Mesendoderm (in vitro differentiated cells): Measurements from ENCODE around the gene NAV2.

Source experiments
- DNase-seq: peaks from one replicate; pipeline ENCODE4 v3.0.0; 2013
- H2AK5ac ChIP-seq: 2 replicates; pipeline ENCODE4 v1.6.1; 2013; ENCODE audit warnings: low read length, inconsistent platforms
- H2BK120ac ChIP-seq: 2 replicates; pipeline ENCODE4 v1.6.1; 2013; ENCODE audit warnings: low read depth, mild to moderate bottlenecking, low read length, moderate library complexity, mixed read lengths
- H2BK15ac ChIP-seq: replicated peaks from 2 replicates; pipeline ENCODE4 v1.6.1; 2013; ENCODE audit warnings: low read depth, mild to moderate bottlenecking, moderate library complexity
- H2BK5ac ChIP-seq: 2 replicates; pipeline ENCODE4 v1.6.1; 2013; ENCODE audit warnings: low read length, inconsistent platforms
- H3K18ac ChIP-seq: 2 replicates; pipeline ENCODE4 v1.6.1; 2013; ENCODE audit warnings: mild to moderate bottlenecking, low read length, mixed read lengths
- H3K23ac ChIP-seq: one replicate; pipeline ENCODE4 v1.6.1; 2013; ENCODE audit warnings: low read length
- H3K27ac ChIP-seq: 2 replicates; pipeline ENCODE4 v1.5.1; 2013; ENCODE audit warnings: low read depth, mild to moderate bottlenecking, inconsistent platforms, low read length, moderate library complexity
- H3K27me3 ChIP-seq: 2 replicates; pipeline ENCODE4 v1.6.1; 2013; ENCODE audit warnings: low read length, control low read depth, mild to moderate bottlenecking, inconsistent platforms; ENCODE audit not compliant: insufficient read depth, poor library complexity
- H3K36me3 ChIP-seq: 2 replicates; pipeline ENCODE4 v1.6.1; 2013; ENCODE audit warnings: low read length, inconsistent platforms; ENCODE audit not compliant: control insufficient read depth, insufficient read depth
- H3K4ac ChIP-seq: one replicate; pipeline ENCODE4 v1.6.1; 2013; ENCODE audit warnings: low read depth, mild to moderate bottlenecking, low read length, moderate library complexity
- H3K4me1 ChIP-seq: 2 replicates; pipeline ENCODE4 v1.6.1; 2013; ENCODE audit warnings: low read depth, low read length, inconsistent platforms; ENCODE audit not compliant: control insufficient read depth
- H3K4me2 ChIP-seq: 2 replicates; pipeline ENCODE4 v1.6.1; 2013; ENCODE audit warnings: low read length
- H3K4me3 ChIP-seq: 2 replicates; pipeline ENCODE4 v1.5.1; 2013; ENCODE audit warnings: mild to moderate bottlenecking, low read length
- H3K56ac ChIP-seq: one replicate; pipeline ENCODE4 v1.6.1; 2013; ENCODE audit warnings: low read length
- H3K79me1 ChIP-seq: 2 replicates; pipeline ENCODE4 v1.6.1; 2013; ENCODE audit warnings: low read length, inconsistent platforms
- H3K79me2 ChIP-seq: 2 replicates; pipeline ENCODE4 v1.6.1; 2013; ENCODE audit warnings: mild to moderate bottlenecking, low read length; ENCODE audit not compliant: control insufficient read depth, insufficient read depth
- H3K9ac ChIP-seq: 2 replicates; pipeline ENCODE4 v1.6.1; 2013; ENCODE audit warnings: low read length, inconsistent platforms
- H4K5ac ChIP-seq: one replicate; pipeline ENCODE4 v1.6.1; 2013; ENCODE audit warnings: low read length
- H4K8ac ChIP-seq: one replicate; pipeline ENCODE4 v1.6.1; 2013; ENCODE audit warnings: low read depth, mild to moderate bottlenecking, control low read depth, low read length, moderate library complexity
- WGBS: extraction: QIAGEN DNeasy Blood & Tissue Kit; methylation state at CpG from one replicate; pipeline ENCODE4 v1.1.7; 2013; ENCODE audit warnings: low lambda C conversion rate, missing lambda C conversion rate; ENCODE audit not compliant: insufficient coverage; ENCODE audit errors: extremely low coverage; 5-methylcytosine and 5-hydroxymethylcytosine counted together

Gene NAV2

DNA sequence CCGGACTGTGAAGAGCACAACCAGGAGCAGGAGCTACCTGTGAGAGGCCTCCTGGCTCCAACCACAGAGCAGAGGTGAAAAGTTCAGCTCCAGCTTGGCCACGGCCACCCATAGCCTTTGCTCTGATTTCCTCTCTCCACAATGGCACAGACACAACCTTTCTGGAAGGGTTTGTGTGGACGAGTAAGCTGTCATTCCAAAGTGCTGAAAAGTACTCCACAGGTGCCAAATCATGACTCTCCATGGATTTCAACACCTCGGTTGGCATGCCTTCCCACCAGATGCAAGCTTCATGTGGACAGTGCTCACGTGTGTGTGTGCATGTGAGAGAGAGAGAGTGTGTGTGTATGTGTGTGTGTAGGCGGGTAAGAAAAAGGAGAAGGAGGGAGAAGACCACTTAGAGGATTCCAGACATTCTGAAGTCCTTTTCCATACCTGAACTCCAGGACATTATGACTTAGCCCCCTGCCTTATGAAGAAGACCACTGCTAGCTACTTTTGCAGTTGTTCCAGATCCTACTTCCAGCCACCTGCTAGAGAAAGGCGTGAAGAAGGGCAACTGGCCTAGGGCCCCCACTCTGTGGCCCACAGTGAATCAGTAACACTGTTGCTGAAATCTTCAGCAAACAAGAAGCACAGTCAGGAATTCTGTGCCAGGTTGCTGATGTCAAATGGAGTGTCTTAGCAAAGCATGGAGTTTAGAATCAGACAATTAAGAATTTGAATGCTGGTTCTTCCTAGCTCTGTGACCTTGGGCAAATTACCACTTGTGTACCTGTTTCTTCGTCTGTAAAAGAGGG lies 13.9 kb upstream of the NAV2 start:
- no peak overlapping the region for H3K4me2 ChIP-seq
- no peak overlapping the region for H2BK5ac ChIP-seq
- no peak overlapping the region for H2AK5ac ChIP-seq
- no peak overlapping the region for H3K4ac ChIP-seq
- H3K79me1 ChIP-seq, result no peaks in the 10 kb centered on the region
- no peaks in the 10 kb centered on the region for H3K27me3 ChIP-seq
- no CpG with 5 or more reads among the region's 8 CpGs for WGBS
- DNase-seq, result no peak
- H3K36me3 ChIP-seq, result no peaks in the 10 kb centered on the region
- no peak overlapping the region for H3K27ac ChIP-seq
- H3K9ac ChIP-seq, result no peak overlapping the region
- H2BK15ac ChIP-seq, result no peak overlapping the region
- H3K23ac ChIP-seq, result no peak overlapping the region
- no peak overlapping the region for H4K8ac ChIP-seq
- H4K5ac ChIP-seq, result no peak overlapping the region
- H3K4me3 ChIP-seq, result no peak overlapping the region
- no peaks in the 10 kb centered on the region for H3K4me1 ChIP-seq
- H2BK120ac ChIP-seq, result no peak overlapping the region
- H3K79me2 ChIP-seq, result no peaks in the 10 kb centered on the region
- no peak overlapping the region for H3K18ac ChIP-seq
- H3K56ac ChIP-seq, result no peak overlapping the region

DNA sequence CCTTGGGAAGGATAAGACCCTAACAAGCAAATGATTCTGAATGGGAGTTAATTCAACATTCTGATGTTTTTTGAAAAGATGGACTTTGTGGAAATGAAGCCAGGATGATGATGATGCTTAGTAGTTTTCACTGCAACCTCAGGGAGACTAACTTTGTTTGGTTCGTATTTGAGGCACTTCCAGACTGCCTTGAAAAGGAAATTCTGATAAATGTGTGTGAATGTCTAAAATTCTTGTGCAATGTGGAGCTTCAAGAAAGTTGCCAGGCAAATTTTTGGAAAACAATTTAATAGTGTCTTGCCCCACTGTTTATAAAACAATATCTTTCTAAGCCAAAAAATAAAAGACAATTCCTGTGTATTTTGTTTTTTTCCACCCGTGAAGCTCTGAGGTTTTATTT lies 11.2 kb upstream of the NAV2 start:
- no peaks in the 10 kb centered on the region for H3K4me1 ChIP-seq
- H3K27me3 ChIP-seq, result no peaks in the 10 kb centered on the region
- H3K23ac ChIP-seq, result no peak overlapping the region
- H3K27ac ChIP-seq, result no peak overlapping the region
- H3K79me2 ChIP-seq, result no peaks in the 10 kb centered on the region
- DNase-seq, result no peak
- H3K36me3 ChIP-seq, result no peaks in the 10 kb centered on the region
- H2BK120ac ChIP-seq, result no peak overlapping the region
- no peak overlapping the region for H3K56ac ChIP-seq
- H3K79me1 ChIP-seq, result no peaks in the 10 kb centered on the region
- WGBS, result no CpG with 5 or more reads among the region's 2 CpGs
- H4K8ac ChIP-seq, result no peak overlapping the region
- no peak overlapping the region for H3K4ac ChIP-seq
- H2AK5ac ChIP-seq, result no peak overlapping the region
- no peak overlapping the region for H3K4me2 ChIP-seq
- no peak overlapping the region for H2BK5ac ChIP-seq
- no peak overlapping the region for H3K4me3 ChIP-seq
- H4K5ac ChIP-seq, result no peak overlapping the region
- H3K18ac ChIP-seq, result no peak overlapping the region
- H2BK15ac ChIP-seq, result no peak overlapping the region
- no peak overlapping the region for H3K9ac ChIP-seq

DNA sequence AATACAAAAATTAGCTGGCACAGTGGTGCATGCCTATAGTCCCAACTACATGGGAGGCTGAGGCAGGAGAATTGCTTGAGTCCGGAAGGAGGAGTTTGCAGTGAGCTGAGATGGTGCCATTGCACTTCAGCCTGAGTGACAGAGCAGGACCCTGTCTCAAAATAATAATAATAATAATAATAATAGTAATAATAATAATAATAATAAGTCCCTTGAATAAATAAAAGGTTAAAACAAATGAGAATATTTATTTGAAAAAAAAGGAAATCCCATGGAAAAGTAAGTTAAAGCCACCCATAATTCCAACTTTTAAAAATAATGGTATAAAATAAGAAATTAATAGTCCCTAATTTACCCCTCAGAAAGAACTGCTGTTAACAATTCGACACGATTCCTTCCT lies 10.0 kb upstream of the NAV2 start:
- H3K4me1 ChIP-seq, result no peaks in the 10 kb centered on the region
- no peak overlapping the region for H3K4me3 ChIP-seq
- no peak overlapping the region for H3K4ac ChIP-seq
- H3K79me1 ChIP-seq, result no peaks in the 10 kb centered on the region
- no peak overlapping the region for H3K23ac ChIP-seq
- no peak overlapping the region for H3K56ac ChIP-seq
- DNase-seq, result no peak
- 100% methylated on average over 2 of the region's 3 CpGs for WGBS
- no peaks in the 10 kb centered on the region for H3K36me3 ChIP-seq
- H3K27me3 ChIP-seq, result no peaks in the 10 kb centered on the region
- H4K5ac ChIP-seq, result no peak overlapping the region
- H2BK120ac ChIP-seq, result no peak overlapping the region
- no peak overlapping the region for H2BK15ac ChIP-seq
- no peak overlapping the region for H2AK5ac ChIP-seq
- no peak overlapping the region for H3K9ac ChIP-seq
- no peak overlapping the region for H3K4me2 ChIP-seq
- no peak overlapping the region for H4K8ac ChIP-seq
- H3K18ac ChIP-seq, result no peak overlapping the region
- H3K79me2 ChIP-seq, result no peaks in the 10 kb centered on the region
- no peak overlapping the region for H2BK5ac ChIP-seq
- H3K27ac ChIP-seq, result no peak overlapping the region

DNA sequence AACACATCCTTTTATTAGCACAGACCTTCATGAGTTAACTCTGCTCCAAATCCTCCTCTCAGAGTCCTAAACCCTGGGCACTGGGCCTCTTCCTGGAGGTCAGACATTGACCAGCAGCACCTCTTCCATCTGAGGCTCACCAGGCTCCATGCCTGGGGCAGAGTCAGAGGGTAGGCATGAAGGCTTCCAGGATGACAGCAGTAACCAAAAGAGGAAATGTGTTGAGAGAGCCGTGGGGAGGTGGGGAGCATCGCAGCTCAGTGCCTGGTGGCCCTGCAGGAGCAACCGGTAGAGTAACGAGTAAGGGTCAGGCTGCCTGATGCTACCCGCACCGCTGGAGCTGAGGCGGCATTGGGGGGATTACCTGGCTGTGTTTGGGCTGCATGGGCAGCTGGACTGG lies 9.4 kb upstream of the NAV2 start:
- Histone ChIP-seq H3K4me2 (no peak overlapping the region), H3K23ac (no peak overlapping the region), H2AK5ac (no peak overlapping the region), H3K27ac (no peak overlapping the region), H3K79me1 (no peaks in the 10 kb centered on the region), H3K79me2 (no peaks in the 10 kb centered on the region), H2BK5ac (no peak overlapping the region), H3K27me3 (no peaks in the 10 kb centered on the region), H3K4ac (no peak overlapping the region), H3K4me1 (no peaks in the 10 kb centered on the region), H2BK120ac (no peak overlapping the region), H4K5ac (no peak overlapping the region), H3K56ac (no peak overlapping the region), H2BK15ac (no peak overlapping the region), H3K4me3 (no peak overlapping the region), H3K9ac (no peak overlapping the region), H3K36me3 (no peaks in the 10 kb centered on the region), H4K8ac (no peak overlapping the region), H3K18ac (no peak overlapping the region)
- no CpG with 5 or more reads among the region's 7 CpGs for WGBS
- no peak for DNase-seq

DNA sequence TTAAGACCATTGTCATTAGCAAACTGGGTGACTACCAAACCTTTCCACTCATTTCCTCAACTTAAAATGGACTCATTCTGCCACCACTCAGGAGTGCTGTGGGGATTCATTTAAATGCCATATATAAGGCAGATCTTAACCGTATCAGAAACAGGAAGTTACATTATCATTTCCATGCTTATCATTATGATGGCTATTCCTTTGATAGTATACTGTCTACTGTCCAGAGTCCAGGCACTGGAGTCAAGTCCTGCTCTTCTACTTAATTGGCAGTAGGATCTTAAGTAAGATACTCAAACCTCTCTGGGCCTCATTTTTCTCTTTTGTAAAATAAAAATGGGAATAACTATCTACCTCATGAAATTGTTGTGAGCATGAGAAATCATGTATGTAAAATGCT lies 8.4 kb upstream of the NAV2 start:
- Histone ChIP-seq H3K56ac (no peak overlapping the region), H3K9ac (no peak overlapping the region), H3K18ac (no peak overlapping the region), H2BK120ac (no peak overlapping the region), H2BK15ac (no peak overlapping the region), H4K5ac (no peak overlapping the region), H2AK5ac (no peak overlapping the region), H3K79me2 (no peaks in the 10 kb centered on the region), H4K8ac (no peak overlapping the region), H3K4me3 (no peak overlapping the region), H3K36me3 (no peaks in the 10 kb centered on the region), H3K23ac (no peak overlapping the region), H3K4me1 (no peaks in the 10 kb centered on the region), H3K4ac (no peak overlapping the region), H3K27me3 (no peaks in the 10 kb centered on the region), H3K27ac (no peak overlapping the region), H3K4me2 (no peak overlapping the region), H2BK5ac (no peak overlapping the region), H3K79me1 (no peaks in the 10 kb centered on the region)
- WGBS, result no CpG with 5 or more reads among the region's 1 CpG
- no peak for DNase-seq

DNA sequence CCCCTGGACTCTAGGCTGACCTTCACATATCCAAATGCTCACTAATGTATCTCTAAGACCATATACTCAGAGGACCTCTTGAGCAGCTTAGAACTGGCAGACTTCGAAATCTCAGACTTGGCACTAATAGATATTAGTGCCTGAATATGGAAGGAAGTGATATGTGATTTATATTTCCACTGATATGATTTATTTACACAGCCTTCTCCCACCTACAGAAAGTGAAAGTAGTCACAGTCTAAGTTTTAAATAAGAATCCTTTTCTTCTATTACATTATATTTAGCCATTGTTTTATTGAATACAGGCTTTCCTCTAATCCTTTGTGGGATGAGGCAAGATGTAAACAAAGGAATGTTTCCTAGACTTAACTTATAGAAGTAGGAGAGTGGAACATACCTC lies 6.7 kb upstream of the NAV2 start:
- Histone ChIP-seq H3K4me1 (no peaks in the 10 kb centered on the region), H3K4me2 (no peak overlapping the region), H3K56ac (no peak overlapping the region), H3K23ac (no peak overlapping the region), H3K4me3 (no peak overlapping the region), H3K79me1 (no peaks in the 10 kb centered on the region), H2BK5ac (no peak overlapping the region), H2BK120ac (no peak overlapping the region), H3K36me3 (no peaks in the 10 kb centered on the region), H3K9ac (no peak overlapping the region), H2AK5ac (no peak overlapping the region), H4K5ac (no peak overlapping the region), H3K27me3 (no peaks in the 10 kb centered on the region), H3K18ac (no peak overlapping the region), H3K4ac (no peak overlapping the region), H2BK15ac (no peak overlapping the region), H3K27ac (no peak overlapping the region), H3K79me2 (no peaks in the 10 kb centered on the region), H4K8ac (no peak overlapping the region)
- no CpG with 5 or more reads among the region's 1 CpG for WGBS
- DNase-seq, result no peak
